H7 (cell line): ENCODE data around the gene TBX15. TPM values are rescaled to one million over a fixed set of nuclear protein-coding genes. Genes with fewer than 3 reads are reported as not detected.

Source experiments
- DNase-seq: peaks from one replicate; pipeline ENCODE4 v3.0.0; 2012
- H3K27me3 ChIP-seq: 2 replicates; pipeline ENCODE4 v1.6.0; 2011; ENCODE audit warnings: mild to moderate bottlenecking, low read length; ENCODE audit not compliant: control insufficient read depth, insufficient read depth
- H3K36me3 ChIP-seq: replicated peaks from 2 replicates; pipeline ENCODE4 v1.5.1; 2011; ENCODE audit warnings: low read length; ENCODE audit not compliant: control insufficient read depth, insufficient read depth
- H3K4me3 ChIP-seq: 2 replicates; pipeline ENCODE4 v1.5.1; 2011; ENCODE audit warnings: low read depth, mild to moderate bottlenecking, control low read depth, low read length, moderate library complexity; ENCODE audit not compliant: insufficient read depth
- total RNA-seq: library from RNA; depleted of rRNA; stranded (reverse); fragments of >200 nt; shearing (Covaris generic); gene quantifications from 2 replicates; pipeline ENCODE4 v1.2.3, GENCODE V29; 2014; rRNA removed

Gene TBX15
- total RNA-seq = 13.8 and 22.9 TPM in 2 replicates

DNA sequence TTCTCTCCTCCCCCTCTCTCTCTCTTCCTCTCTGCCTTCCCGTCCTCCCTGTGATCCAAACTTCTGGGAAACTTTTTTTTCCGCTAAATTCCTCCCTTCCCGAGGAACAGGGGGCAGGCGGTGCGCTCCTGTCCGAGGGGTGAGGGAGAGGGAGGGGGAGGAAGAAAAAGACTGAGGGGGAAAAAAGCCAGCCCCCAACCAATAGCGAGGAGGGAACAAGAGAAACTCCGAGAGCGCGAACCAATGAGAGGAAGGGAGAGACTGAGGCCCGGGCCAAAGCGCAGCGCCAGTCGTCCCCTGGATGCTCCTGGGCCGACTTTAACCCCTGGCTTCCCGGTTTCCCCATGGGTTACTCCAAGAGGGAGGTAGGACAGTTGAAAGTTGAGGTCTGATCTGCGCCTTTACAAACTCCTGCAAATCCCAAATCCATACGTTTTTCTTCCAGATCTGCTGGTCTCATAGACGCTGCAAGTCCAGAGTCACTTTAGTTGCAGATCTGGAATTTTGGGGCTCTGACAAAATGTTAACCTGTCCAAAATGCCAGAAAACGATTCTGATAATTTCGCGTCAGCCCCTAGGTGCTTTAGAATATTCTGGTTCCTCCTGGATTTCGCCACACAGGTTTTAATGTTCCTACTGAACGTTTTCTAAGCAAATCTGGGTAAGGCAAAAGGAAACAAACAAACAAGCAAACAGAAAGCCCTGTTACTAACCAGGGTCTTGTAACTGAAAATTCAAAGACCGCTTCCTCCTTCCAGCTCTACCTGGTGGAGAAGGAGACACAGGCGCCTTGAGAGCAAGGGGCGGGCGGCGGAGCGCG lies at the start of gene TBX15:
TSS of gene TBX15 (minus strand) at position 158 of the 820 bp plus-strand sequence. CDS start 548 bp downstream, outside the sequence.
- H3K4me3 ChIP-seq = peak within 1 kb of the TSS; percentile 60
- H3K36me3 ChIP-seq = no peaks in the 10 kb centered on the region
- peak; percentile 90 for DNase-seq
- H3K27me3 ChIP-seq = peaks cover 100% of the 10 kb centered on the region

DNA sequence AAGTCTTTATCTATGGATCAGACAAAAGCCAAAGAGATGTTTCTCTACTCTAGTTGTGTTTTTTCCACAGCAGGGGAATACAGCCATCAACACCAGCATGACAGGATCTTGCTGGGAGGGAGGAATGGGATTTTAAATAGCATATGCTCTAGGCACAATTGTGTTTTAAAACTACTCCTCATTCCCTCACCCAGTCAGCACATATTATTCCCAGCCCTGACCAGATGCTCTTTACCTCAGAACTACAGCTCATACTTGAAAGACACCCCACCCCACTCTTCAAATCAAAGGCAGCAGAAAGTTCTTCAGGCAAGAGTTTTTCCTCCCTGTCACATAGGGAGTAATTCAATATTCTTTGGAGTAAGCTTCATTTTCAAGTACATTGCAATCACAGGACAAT lies 46.2 kb upstream of the TBX15 start:
- H3K36me3 ChIP-seq = no peaks in the 10 kb centered on the region
- no peaks in the 10 kb centered on the region for H3K27me3 ChIP-seq
- no peak for DNase-seq

DNA sequence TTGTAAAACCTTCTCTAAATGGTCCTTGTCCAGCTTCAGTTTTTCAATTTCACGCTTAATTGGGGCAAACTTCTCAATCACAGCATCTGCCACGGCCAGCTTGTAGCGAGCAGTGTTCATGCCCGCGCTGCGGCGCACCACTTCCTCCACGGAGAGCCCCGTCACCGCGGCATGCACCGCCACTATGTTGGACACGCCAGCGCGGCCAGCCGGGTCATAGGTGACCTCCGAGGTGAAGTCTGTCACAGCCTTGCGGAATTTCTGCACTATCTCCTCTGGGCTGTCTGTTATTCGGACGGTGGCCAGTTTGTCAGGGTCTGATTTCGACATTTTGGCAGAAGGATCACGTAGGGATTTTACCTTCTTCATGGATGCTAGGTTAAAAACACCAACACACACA lies 44.8 kb upstream of the TBX15 start:
- DNase-seq = no peak
- Histone ChIP-seq H3K36me3 (no peaks in the 10 kb centered on the region), H3K27me3 (no peaks in the 10 kb centered on the region), H3K4me3 (no peak overlapping the region)

More for the DNA sequence above, 46.2 kb upstream of the TBX15 start:
- no peak overlapping the region for H3K4me3 ChIP-seq

DNA sequence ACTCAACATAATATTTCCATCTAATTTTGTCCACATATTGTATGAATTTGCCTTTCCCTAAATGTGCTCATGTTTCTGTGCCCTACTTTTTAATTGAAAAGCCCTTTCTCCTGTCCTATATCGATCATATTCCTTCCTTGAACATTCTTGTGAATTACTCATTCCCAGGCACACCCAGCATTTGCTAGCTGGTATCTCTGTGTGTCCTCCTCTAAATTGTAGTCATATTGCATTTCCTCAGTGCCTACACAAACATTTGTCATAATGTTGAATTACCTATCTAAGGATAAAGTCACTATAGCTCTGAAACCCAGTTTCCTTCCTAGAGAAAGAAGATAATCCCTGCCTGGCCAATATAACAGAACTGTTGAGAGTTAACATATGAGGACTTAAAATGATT lies 39.6 kb upstream of the TBX15 start:
- no peak for DNase-seq
- no peak overlapping the region for H3K4me3 ChIP-seq
- H3K27me3 ChIP-seq = no peaks in the 10 kb centered on the region
- no peaks in the 10 kb centered on the region for H3K36me3 ChIP-seq

DNA sequence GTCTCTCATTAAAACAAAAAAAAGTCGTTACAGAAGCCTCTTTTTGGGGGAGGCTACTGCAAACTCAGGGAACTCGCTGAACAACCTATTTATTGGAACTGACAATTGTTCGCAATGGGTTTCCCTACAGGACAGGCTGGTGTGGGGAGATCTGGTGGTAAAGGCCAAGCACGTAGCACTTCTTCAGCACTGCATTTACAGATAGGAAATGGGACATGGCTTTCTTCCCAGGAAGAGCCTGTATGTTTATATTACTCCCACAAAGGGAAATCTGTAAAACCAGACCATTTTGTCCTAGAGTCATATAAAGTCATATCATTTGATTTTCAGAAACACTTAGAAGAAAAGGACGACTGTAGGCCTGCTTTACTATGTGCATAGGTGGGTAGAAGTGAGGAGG lies 38.8 kb upstream of the TBX15 start:
- Histone ChIP-seq H3K4me3 (no peak overlapping the region), H3K27me3 (no peaks in the 10 kb centered on the region), H3K36me3 (no peaks in the 10 kb centered on the region)
- no peak for DNase-seq

DNA sequence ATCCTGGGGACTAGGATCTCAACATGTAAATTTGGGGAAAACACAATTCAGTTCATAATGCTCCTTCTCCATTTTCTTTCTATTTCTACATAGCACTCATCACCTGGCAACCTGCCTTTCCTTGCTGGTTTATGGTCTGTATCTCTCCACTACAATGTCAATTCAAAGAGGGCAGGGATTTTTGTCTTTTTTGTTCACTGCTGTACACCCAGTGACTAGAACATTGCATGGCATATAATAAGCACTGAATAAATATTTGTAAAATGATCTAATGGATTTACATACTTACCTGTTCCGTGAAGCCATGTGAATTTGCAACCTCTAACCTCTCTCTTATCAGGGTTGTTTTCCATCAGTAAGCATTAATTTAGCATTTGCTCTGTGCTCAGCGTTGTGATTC lies 27.4 kb upstream of the TBX15 start:
- no peak for DNase-seq

DNA sequence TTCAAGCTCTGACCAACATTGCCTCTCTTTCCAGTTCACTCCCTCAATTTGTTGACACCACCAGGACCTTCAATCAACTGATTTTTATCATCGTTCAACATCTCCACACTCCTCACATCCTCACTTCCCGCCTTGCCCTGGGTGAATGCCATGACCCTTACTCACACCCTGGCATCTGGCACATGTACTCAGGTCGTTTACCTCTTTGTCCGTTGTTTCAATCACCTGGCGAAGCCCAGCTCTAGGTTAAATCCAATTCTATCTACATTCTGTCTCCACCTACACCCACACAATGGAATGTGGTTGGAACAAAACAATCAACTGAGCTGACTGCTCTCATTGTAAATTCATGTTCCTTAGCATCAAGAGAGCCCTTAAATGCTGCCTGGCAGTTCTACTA lies 24.2 kb upstream of the TBX15 start:
- Histone ChIP-seq H3K27me3 (peaks cover 14% of the 10 kb centered on the region), H3K36me3 (no peaks in the 10 kb centered on the region), H3K4me3 (no peak overlapping the region)
- DNase-seq = no peak

More for the DNA sequence above, 27.4 kb upstream of the TBX15 start:
- no peaks in the 10 kb centered on the region for H3K36me3 ChIP-seq
- no peak overlapping the region for H3K4me3 ChIP-seq
- H3K27me3 ChIP-seq = no peaks in the 10 kb centered on the region; the same call in none of the 2 replicates

DNA sequence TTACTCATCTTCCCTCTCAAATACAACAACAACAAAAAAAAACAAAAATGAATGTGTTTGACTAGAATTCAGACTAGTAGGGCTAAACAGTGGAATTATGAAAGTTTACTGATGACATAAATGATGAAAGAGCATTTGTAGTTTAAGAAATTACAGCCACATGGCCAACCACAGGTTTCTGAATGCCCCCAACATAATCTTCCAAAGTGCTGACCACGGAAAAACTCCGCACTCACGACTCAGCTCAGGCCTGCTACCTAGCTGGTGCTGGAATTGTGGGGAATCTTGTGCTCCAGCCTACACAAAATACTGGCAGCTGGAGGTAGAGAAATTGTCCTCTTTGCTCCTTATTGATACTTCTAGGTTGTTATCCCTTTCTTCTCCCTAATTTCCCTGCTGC lies 23.6 kb upstream of the TBX15 start:
- no peak for DNase-seq
- Histone ChIP-seq H3K27me3 (peaks cover 21% of the 10 kb centered on the region), H3K36me3 (no peaks in the 10 kb centered on the region), H3K4me3 (no peak overlapping the region)

DNA sequence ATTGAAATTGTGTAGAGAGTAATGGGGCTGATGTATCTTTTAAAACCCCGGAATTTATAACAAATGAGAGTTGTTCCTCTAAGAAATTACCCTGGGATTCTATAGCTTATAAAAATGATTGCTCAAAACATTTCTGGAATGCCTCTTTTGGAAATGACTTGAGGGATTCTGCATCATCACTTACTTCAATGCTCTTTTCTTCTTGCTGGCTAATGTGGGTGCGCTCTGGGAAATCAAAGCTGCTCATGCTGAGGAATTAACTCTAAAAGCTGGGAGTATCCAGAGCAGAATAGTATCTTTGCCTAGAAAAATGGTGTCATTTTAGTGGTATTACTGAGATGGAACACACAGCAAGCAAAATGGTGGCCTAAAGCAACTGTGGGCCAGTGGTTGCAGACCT lies 23.0 kb upstream of the TBX15 start:
- no peak for DNase-seq
- Histone ChIP-seq H3K27me3 (peaks cover 27% of the 10 kb centered on the region), H3K36me3 (no peaks in the 10 kb centered on the region), H3K4me3 (no peak overlapping the region)

DNA sequence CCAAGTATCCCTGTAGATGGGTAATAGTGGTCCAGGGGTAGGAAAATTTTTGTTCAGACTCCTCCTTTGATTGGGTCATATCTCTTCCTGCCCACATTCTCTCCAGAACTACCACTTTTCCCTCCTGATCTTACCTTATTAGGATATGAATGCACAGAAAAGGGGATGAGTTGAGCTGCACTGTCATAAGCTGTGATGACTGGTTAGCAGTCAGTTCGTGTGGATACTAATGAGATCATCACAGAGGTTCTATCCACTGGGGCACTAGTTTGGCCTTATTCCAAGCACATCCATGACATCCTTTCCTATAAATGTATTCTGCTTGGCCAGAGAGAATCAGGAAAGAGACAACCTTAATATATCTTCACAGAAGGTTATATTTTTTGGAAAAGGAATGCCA lies 22.1 kb upstream of the TBX15 start:
- Histone ChIP-seq H3K36me3 (no peaks in the 10 kb centered on the region), H3K4me3 (no peak overlapping the region), H3K27me3 (peaks cover 36% of the 10 kb centered on the region)
- no peak for DNase-seq

DNA sequence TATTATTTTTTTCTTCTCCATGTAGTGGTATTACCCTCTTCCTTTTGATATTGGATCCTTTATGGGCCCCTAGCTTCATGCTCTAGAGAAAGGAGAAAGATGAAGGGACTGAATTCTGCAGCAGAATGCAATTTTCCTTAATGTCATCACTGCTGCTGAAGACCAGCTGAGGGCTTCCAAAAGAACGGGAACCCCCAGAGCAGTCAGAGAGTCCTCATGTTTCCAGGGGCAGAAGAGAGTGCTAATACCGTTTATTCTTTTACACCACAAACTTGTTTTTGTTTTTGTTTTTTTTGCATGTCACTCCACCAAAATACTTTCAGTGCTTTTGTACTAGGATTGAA lies 21.1 kb upstream of the TBX15 start:
- Histone ChIP-seq H3K27me3 (peaks cover 45% of the 10 kb centered on the region), H3K36me3 (no peaks in the 10 kb centered on the region), H3K4me3 (no peak overlapping the region)
- DNase-seq = no peak

DNA sequence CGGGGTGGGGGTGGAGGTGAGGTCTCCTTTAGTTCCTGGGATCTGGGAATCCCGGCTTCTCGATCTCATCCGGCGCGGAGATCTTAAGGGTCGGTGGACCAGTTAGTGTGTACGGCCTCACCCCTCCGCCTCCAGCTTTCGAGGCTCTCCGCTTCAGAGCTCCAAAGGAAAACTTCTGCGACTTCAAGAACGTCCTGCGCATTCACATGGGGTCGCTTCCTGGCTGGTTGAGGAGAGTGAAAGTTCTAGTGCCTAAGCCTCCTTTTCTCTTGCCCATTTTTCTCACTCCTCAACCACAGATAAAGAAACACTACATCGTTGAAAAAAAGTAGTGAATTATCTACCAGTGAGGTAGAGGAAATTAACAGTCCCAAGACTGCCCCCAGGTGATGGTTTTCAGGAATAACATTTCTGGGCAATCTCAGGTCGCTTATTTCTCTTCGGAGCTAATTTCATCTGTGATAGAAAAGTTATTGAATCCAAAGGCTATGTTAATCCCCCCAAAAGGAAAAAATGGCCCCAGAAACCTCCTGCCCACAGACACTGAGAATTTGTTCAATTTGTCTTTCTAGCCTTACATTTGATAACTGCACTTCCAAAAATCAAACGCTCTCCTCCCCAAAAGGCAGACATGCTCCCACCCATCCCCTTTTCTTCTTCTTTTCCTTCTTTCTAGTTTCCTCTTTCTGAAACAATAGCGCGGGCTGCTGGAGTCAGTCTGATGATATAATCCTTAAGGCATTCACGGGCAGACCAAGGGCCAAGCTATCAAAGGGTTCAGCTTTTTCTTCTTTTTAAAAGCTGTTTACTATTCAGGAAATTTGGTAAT lies 20.6 kb upstream of the TBX15 start:
- peak; percentile 74 for DNase-seq
- Histone ChIP-seq H3K27me3 (peaks cover 51% of the 10 kb centered on the region), H3K36me3 (no peaks in the 10 kb centered on the region), H3K4me3 (peak overlapping the region; percentile 26)

DNA sequence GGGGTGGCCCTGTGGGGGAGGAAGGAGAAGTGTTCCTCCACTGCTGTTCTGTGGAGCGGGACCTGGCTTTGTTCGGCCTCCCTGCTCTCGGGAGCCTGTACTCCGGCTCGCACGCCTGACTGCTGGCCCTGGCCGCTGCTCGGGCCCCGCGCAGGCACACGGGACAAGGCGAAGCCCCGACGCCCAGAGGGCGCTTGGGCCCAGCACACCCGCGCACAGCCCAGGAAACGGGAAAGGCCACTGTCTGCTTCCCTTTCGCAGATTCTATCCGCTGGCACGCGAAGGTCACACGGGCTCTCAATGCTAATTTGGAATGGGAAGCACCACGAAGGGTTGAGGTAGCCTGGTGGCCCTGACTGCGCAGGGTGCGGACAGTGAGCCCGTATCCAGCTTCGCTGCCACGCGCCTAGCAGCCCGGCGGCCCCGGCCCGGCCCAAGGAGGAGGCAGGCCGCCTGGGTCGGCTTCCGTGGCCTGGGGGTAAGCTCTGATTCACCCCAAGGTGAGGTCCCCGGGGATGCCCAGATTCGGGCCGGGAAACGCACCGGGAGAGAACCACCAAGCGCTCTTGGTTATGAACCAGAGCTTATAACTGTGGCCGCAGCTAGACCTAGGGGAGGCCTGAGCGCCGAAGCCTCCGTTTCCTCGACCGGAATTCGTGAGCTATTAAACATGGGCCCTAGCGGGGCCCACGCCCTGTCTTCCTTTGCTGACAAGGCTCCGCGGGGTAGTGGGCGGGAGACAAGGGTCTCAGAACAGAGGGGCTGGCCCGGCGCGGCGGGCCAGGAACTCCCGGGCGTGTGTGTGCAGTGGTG lies 19.7 kb upstream of the TBX15 start:
- Histone ChIP-seq H3K4me3 (peak overlapping the region; percentile 25), H3K36me3 (no peaks in the 10 kb centered on the region), H3K27me3 (peaks cover 59% of the 10 kb centered on the region)
- peak; percentile 76 for DNase-seq

DNA sequence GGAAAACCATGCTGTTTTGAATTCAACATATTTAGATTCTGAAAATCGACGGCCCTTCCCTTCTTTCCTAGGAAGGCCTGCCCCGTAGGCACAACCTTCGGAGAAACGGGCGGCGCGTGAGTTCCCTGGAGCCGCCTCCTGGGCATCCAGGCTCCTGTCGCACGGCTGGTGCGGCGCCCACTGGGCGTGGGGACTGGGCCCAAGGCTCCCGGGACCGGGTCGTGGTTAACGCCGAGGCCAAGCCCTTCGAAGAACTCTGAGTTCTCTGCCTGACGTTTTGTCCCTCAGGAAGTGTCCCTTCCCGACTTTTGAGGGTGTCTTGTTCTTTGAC lies 19.2 kb upstream of the TBX15 start:
- H3K36me3 ChIP-seq = no peaks in the 10 kb centered on the region
- H3K27me3 ChIP-seq = peaks cover 65% of the 10 kb centered on the region
- peak; percentile 64 for DNase-seq
- H3K4me3 ChIP-seq = peak overlapping the region; percentile 25; the same call in 1 of the 2 replicates
